ENCODE results near the gene PLXNA3.

Gene PLXNA3

GRCh38 chrX:154517101-154517781 is 59.2 kb downstream of the PLXNA3 start:
- H3K4me3 ChIP-seq (ENCODE audit: low read depth, low read length) = no peak overlapping the region
- in situ Hi-C loops (cut with HindIII; ENCODE audit: low sequenced_read_pairs) = no loop called here
- TF ChIP-seq CTCF (IDR thresholded peaks at IDR 0.05; ENCODE audit: low read depth, low read length, missing control alignments) = no peak
- DNase-seq (ENCODE audit: low read depth) = no peak

GRCh38 chrX:154519389-154519788 is 61.3 kb downstream of the PLXNA3 start:
- TF ChIP-seq CTCF (IDR thresholded peaks at IDR 0.05; ENCODE audit: low read depth, low read length, missing control alignments) = no peak
- no peak for DNase-seq (ENCODE audit: low read depth)
- in situ Hi-C loops (cut with HindIII; ENCODE audit: low sequenced_read_pairs) = no loop called here
- H3K4me3 ChIP-seq (ENCODE audit: low read depth, low read length) = no peak overlapping the region

- in situ Hi-C loops (cut with HindIII; ENCODE audit: low sequenced_read_pairs) = no loop called here
- DNase-seq (ENCODE audit: low read depth) = no peak
- no peak for TF ChIP-seq CTCF (IDR thresholded peaks at IDR 0.05; ENCODE audit: low read depth, low read length, missing control alignments)
- H3K4me3 ChIP-seq (ENCODE audit: low read depth, low read length) = no peak overlapping the region
These were observed 67.8 kb downstream of the PLXNA3 start for GRCh38 chrX:154525606-154526490.

GRCh38 chrX:154526901-154527675 is 69.0 kb downstream of the PLXNA3 start:
- peak; percentile 45 for DNase-seq (ENCODE audit: low read depth)
- TF ChIP-seq CTCF (IDR thresholded peaks at IDR 0.05; ENCODE audit: low read depth, low read length, missing control alignments) = peak; percentile 59
- in situ Hi-C loops (cut with HindIII; ENCODE audit: low sequenced_read_pairs) = no loop called here
- peak overlapping the region; percentile 26 for H3K4me3 ChIP-seq (ENCODE audit: low read depth, low read length)
